ENCODE measurements around the gene RCE1.
"Not testable (repeated sequence)": the region's sequence is repeated elsewhere in the genome, so short reads cannot be mapped to it uniquely, and the experiment has no call there.

RCE1 gene

DNA sequence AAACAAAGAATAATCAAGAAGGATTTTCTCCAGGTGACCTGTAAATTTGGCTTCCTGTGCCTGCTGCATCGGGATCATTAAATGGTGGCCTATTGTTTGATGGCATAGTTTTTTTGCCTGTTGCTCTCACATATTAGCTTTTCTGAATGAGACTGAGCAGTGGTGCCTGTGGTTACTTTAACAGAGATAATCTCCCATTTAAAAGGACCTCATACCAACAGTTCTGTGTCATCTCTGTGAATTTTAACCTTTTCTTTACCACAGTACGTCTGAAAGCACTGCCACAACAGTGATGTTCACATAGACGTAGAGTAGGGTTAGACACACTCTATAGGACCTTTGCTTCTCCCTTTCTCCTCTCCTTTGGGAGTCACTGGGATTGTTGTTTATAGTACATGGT, 22.9 kb upstream of the RCE1 start:
- H4K8ac ChIP-seq (ENCODE audit: low read depth, low read length) = no peak overlapping the region
- DNase-seq (ENCODE audit: low spot score) = no peak
- H3K4me3 ChIP-seq (ENCODE audit: low read length in 2 of 2) = no peak overlapping the region
- H2BK5ac ChIP-seq (ENCODE audit: low read length) = no peak overlapping the region
- no peak overlapping the region for H4K91ac ChIP-seq (ENCODE audit: low read depth, low read length, poor library complexity)
- H3K4me2 ChIP-seq (ENCODE audit: insufficient read depth, low read length, poor library complexity, severe bottlenecking) = no peak overlapping the region
- no peak overlapping the region for H2AK5ac ChIP-seq (ENCODE audit: low read depth, low read length)
- H3K27ac ChIP-seq (replicated peaks; ENCODE audit: low read length) = peak overlapping the region; percentile 11
- H3K79me1 ChIP-seq (ENCODE audit: low read depth, low read length) = no peaks in the 10 kb centered on the region
- no peak overlapping the region for H2BK12ac ChIP-seq (ENCODE audit: low read length)
- no peak overlapping the region for H3K23ac ChIP-seq (ENCODE audit: low read depth, low read length, poor library complexity)
- H3K18ac ChIP-seq (ENCODE audit: low read length) = no peak overlapping the region
- peaks cover 3 to 38% of the 10 kb centered on the region in 2 donors for H3K36me3 ChIP-seq (replicated peaks in 1 of 2; ENCODE audit: control insufficient read depth in 2 of 2, insufficient read depth in 2 of 2, low read length in 2 of 2)
- peaks cover 0 to 9% of the 10 kb centered on the region in 2 donors for H3K4me1 ChIP-seq (ENCODE audit: control insufficient read depth in 2 of 2, insufficient read depth in 1 of 2, low read depth in 1 of 2, low read length in 2 of 2)
- H3K9ac ChIP-seq (ENCODE audit: low read depth, low read length, poor library complexity) = no peak overlapping the region
- no peak overlapping the region for H2BK120ac ChIP-seq (ENCODE audit: low read depth, low read length)
- H2BK15ac ChIP-seq (ENCODE audit: low read length) = no peak overlapping the region
- no peak overlapping the region for H3K4ac ChIP-seq (ENCODE audit: low read length)
- no peak overlapping the region for H2AFZ ChIP-seq (ENCODE audit: low read length)
- no peaks in the 10 kb centered on the region for H3K27me3 ChIP-seq (ENCODE audit: control insufficient read depth in 3 of 3, insufficient read depth in 3 of 3, low read depth in 1 of 3, low read length in 3 of 3)
- no CpG with 5 or more reads among the region's 3 CpGs for WGBS, 2 donors (ENCODE audit: extremely low coverage in 2 of 2, insufficient read length in 2 of 2, insufficient replicate concordance in 1 of 2)
- no peaks in the 10 kb centered on the region for H3K9me3 ChIP-seq (replicated peaks in 1 of 2; ENCODE audit: control insufficient read depth in 2 of 2, insufficient read depth in 1 of 2, low read depth in 1 of 2, low read length in 2 of 2)
- no peak overlapping the region for H3K14ac ChIP-seq (ENCODE audit: low read length)

- Histone ChIP-seq H3K27me3 (ENCODE audit: control insufficient read depth in 3 of 3, insufficient read depth in 3 of 3, low read depth in 1 of 3, low read length in 3 of 3) (no peaks in the 10 kb centered on the region), H4K91ac (ENCODE audit: low read depth, low read length, poor library complexity) (no peak overlapping the region), H3K4me2 (ENCODE audit: insufficient read depth, low read length, poor library complexity, severe bottlenecking) (no peak overlapping the region), H3K79me1 (ENCODE audit: low read depth, low read length) (no peaks in the 10 kb centered on the region), H3K36me3 (replicated peaks in 1 of 2; ENCODE audit: control insufficient read depth in 2 of 2, insufficient read depth in 2 of 2, low read length in 2 of 2) (peaks cover 3 to 33% of the 10 kb centered on the region in 2 donors), H4K8ac (ENCODE audit: low read depth, low read length) (no peak overlapping the region), H3K27ac (replicated peaks; ENCODE audit: low read length) (no peak overlapping the region), H2AFZ (ENCODE audit: low read length) (no peak overlapping the region), H2BK120ac (ENCODE audit: low read depth, low read length) (no peak overlapping the region), H3K4ac (ENCODE audit: low read length) (no peak overlapping the region), H3K4me1 (ENCODE audit: control insufficient read depth in 2 of 2, insufficient read depth in 1 of 2, low read depth in 1 of 2, low read length in 2 of 2) (peaks cover 0 to 9% of the 10 kb centered on the region in 2 donors), H3K23ac (ENCODE audit: low read depth, low read length, poor library complexity) (no peak overlapping the region), H2BK15ac (ENCODE audit: low read length) (no peak overlapping the region), H2AK5ac (ENCODE audit: low read depth, low read length) (no peak overlapping the region), H2BK12ac (ENCODE audit: low read length) (no peak overlapping the region), H2BK5ac (ENCODE audit: low read length) (no peak overlapping the region), H3K14ac (ENCODE audit: low read length) (no peak overlapping the region), H3K18ac (ENCODE audit: low read length) (no peak overlapping the region), H3K9ac (ENCODE audit: low read depth, low read length, poor library complexity) (no peak overlapping the region), H3K9me3 (replicated peaks in 1 of 2; ENCODE audit: control insufficient read depth in 2 of 2, insufficient read depth in 1 of 2, low read depth in 1 of 2, low read length in 2 of 2) (no peaks in the 10 kb centered on the region), H3K4me3 (ENCODE audit: low read length in 2 of 2) (no peak overlapping the region)
- DNase-seq (ENCODE audit: low spot score) = no peak
- no CpG with 5 or more reads among the region's 3 CpGs for WGBS, 2 donors (ENCODE audit: extremely low coverage in 2 of 2, insufficient read length in 2 of 2, insufficient replicate concordance in 1 of 2)
Measured at GRCh38 chr11:66820901-66821300, 22.3 kb upstream of the RCE1 start.

GRCh38 chr11:66823700-66824099, 19.5 kb upstream of the RCE1 start:
- Histone ChIP-seq H3K4me3 (ENCODE audit: low read length in 2 of 2) (no peak overlapping the region), H2AFZ (ENCODE audit: low read length) (no peak overlapping the region), H2BK12ac (ENCODE audit: low read length) (no peak overlapping the region), H2AK5ac (ENCODE audit: low read depth, low read length) (no peak overlapping the region), H4K8ac (ENCODE audit: low read depth, low read length) (no peak overlapping the region), H3K23ac (ENCODE audit: low read depth, low read length, poor library complexity) (no peak overlapping the region), H2BK15ac (ENCODE audit: low read length) (no peak overlapping the region), H3K36me3 (replicated peaks in 1 of 2; ENCODE audit: control insufficient read depth in 2 of 2, insufficient read depth in 2 of 2, low read length in 2 of 2) (peaks cover 3 to 28% of the 10 kb centered on the region in 2 donors), H3K9me3 (replicated peaks in 1 of 2; ENCODE audit: control insufficient read depth in 2 of 2, insufficient read depth in 1 of 2, low read depth in 1 of 2, low read length in 2 of 2) (no peaks in the 10 kb centered on the region), H4K91ac (ENCODE audit: low read depth, low read length, poor library complexity) (no peak overlapping the region), H2BK120ac (ENCODE audit: low read depth, low read length) (no peak overlapping the region), H3K79me1 (ENCODE audit: low read depth, low read length) (no peaks in the 10 kb centered on the region), H2BK5ac (ENCODE audit: low read length) (no peak overlapping the region), H3K14ac (ENCODE audit: low read length) (no peak overlapping the region), H3K4me1 (ENCODE audit: control insufficient read depth in 2 of 2, insufficient read depth in 1 of 2, low read depth in 1 of 2, low read length in 2 of 2) (peaks cover 0 to 9% of the 10 kb centered on the region in 2 donors), H3K4me2 (ENCODE audit: insufficient read depth, low read length, poor library complexity, severe bottlenecking) (no peak overlapping the region), H3K18ac (ENCODE audit: low read length) (no peak overlapping the region), H3K4ac (ENCODE audit: low read length) (no peak overlapping the region), H3K27me3 (ENCODE audit: control insufficient read depth in 3 of 3, insufficient read depth in 3 of 3, low read depth in 1 of 3, low read length in 3 of 3) (no peaks in the 10 kb centered on the region), H3K9ac (ENCODE audit: low read depth, low read length, poor library complexity) (no peak overlapping the region), H3K27ac (replicated peaks; ENCODE audit: low read length) (no peak overlapping the region)
- WGBS, 2 donors (ENCODE audit: extremely low coverage in 2 of 2, insufficient read length in 2 of 2, insufficient replicate concordance in 1 of 2) = no CpG with 5 or more reads among the region's 4 CpGs
- no peak for DNase-seq (ENCODE audit: low spot score)

DNA sequence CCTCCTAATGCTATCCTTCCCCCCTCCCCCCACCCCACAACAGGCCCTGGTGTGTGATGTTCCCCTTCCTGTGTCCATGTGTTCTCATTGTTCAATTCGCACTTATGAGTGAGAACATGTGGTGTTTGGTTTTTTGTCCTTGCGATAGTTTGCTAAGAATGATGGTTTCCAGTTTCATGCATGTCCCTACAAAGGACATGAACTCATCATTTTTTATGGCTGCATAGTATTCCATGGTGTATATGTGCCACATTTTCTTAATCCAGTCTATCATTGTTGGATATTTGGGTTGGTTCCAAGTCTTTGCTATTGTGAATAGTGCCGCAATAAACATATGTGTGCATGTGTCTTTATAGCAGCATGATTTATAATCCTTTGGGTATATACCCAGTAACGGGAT, 18.7 kb upstream of the RCE1 start:
- H2BK15ac ChIP-seq (ENCODE audit: low read length); H4K91ac ChIP-seq (ENCODE audit: low read depth, low read length, poor library complexity); H2BK12ac ChIP-seq (ENCODE audit: low read length); H4K8ac ChIP-seq (ENCODE audit: low read depth, low read length); H3K18ac ChIP-seq (ENCODE audit: low read length); H2AFZ ChIP-seq (ENCODE audit: low read length); H3K4me2 ChIP-seq (ENCODE audit: insufficient read depth, low read length, poor library complexity, severe bottlenecking); H2BK120ac ChIP-seq (ENCODE audit: low read depth, low read length); H3K9me3 ChIP-seq (replicated peaks in 1 of 2; ENCODE audit: control insufficient read depth in 2 of 2, insufficient read depth in 1 of 2, low read depth in 1 of 2, low read length in 2 of 2); H3K23ac ChIP-seq (ENCODE audit: low read depth, low read length, poor library complexity); H3K27ac ChIP-seq (replicated peaks; ENCODE audit: low read length); H3K4ac ChIP-seq (ENCODE audit: low read length); H3K14ac ChIP-seq (ENCODE audit: low read length); DNase-seq (ENCODE audit: low spot score); H2AK5ac ChIP-seq (ENCODE audit: low read depth, low read length); H2BK5ac ChIP-seq (ENCODE audit: low read length); H3K9ac ChIP-seq (ENCODE audit: low read depth, low read length, poor library complexity); H3K27me3 ChIP-seq (ENCODE audit: control insufficient read depth in 3 of 3, insufficient read depth in 3 of 3, low read depth in 1 of 3, low read length in 3 of 3); H3K4me1 ChIP-seq (ENCODE audit: control insufficient read depth in 2 of 2, insufficient read depth in 1 of 2, low read depth in 1 of 2, low read length in 2 of 2); H3K4me3 ChIP-seq (ENCODE audit: low read length in 2 of 2); H3K79me1 ChIP-seq (ENCODE audit: low read depth, low read length): not testable (repeated sequence)
- WGBS, 2 donors (ENCODE audit: extremely low coverage in 2 of 2, insufficient read length in 2 of 2, insufficient replicate concordance in 1 of 2) = no CpG with 5 or more reads among the region's 4 CpGs
- H3K36me3 ChIP-seq (replicated peaks in 1 of 2; ENCODE audit: control insufficient read depth in 2 of 2, insufficient read depth in 2 of 2, low read length in 2 of 2) = peaks cover 3 to 31% of the 10 kb centered on the region in 2 donors
